Transverse colon (tissue), 3 donors: Measurements from ENCODE around the gene SLC1A1.

Source experiments
- CTCF ChIP-seq, 5 experiments: fragments of 200-600 bp in 3 of 5; fragments of 450-650 bp in 2 of 5; sonication (generic) in 3 of 5; IDR thresholded peaks; 1 replicate in 2 of 5; 2 replicates in 3 of 5; pipeline ENCODE4 v1.5.1; 2016 to 2017; ENCODE audit warnings: antibody characterized with exemption in 5 of 5, inconsistent platforms in 3 of 5, mild to moderate bottlenecking in 2 of 5, moderate library complexity in 1 of 5
- POLR2A ChIP-seq: fragments of 450-650 bp; IDR thresholded peaks from one replicate; pipeline ENCODE4 v1.6.1; 2016; ENCODE audit warnings: antibody characterized with exemption, mild to moderate bottlenecking, moderate library complexity

GRCh38 chr9:4620057-4620765 lies 129.9 kb downstream of the SLC1A1 start:
- TF ChIP-seq POLR2A: no peak
- no peak for TF ChIP-seq CTCF (IDR thresholded peaks at IDR 0.05)
